HepG2 (cell line): Measurements from ENCODE around the gene KIF25. TPM values are rescaled to one million over a fixed set of nuclear protein-coding genes. Genes with fewer than 3 reads are reported as not detected.

Experiments
- ATAC-seq: fragments of 200-7000 bp; cut with Tn5 transposase; 3 replicates; pipeline ENCODE4 v1.9.1; 2020; ENCODE audit warnings: mild to moderate bottlenecking, moderate library complexity
- BruUV-seq: library from RNA; stranded (reverse); fragments of 400-500 nt; replicated peaks from 2 replicates; lab custom pipeline; 2021; lab: Mats Ljungman, UMichigan
- CTCF ChIA-PET: fragments of 300-600 bp; formaldehyde crosslinking; extraction: SDS; loops from one replicate; lab custom pipeline; 2021; ENCODE audit warnings: low total read pairs, inconsistent platforms, low intra/inter-chr PET ratio; lab: Yijun Ruan, JAX
- POLR2A ChIA-PET: fragments of 350-600 bp; sonication (Branson Sonifier 250); formaldehyde crosslinking; loops from one replicate; lab custom pipeline; 2020; ENCODE audit warnings: antibody characterized with exemption, inconsistent platforms; lab: Yijun Ruan, JAX
- DNase-seq: peaks from one replicate; pipeline ENCODE4 v3.0.0-alpha.2; 2015; ENCODE audit warnings: low spot score
- FAIRE-seq: peaks from 3 replicates; lab custom pipeline; 2011; peaks lifted over from hg19 to GRCh38; lab: Jason Lieb, UNC
- H2AFZ ChIP-seq: one replicate; pipeline ENCODE4 v1.6.1; 2011; ENCODE audit warnings: low read length, inconsistent platforms
- H3K27ac ChIP-seq: fragments of 300-600 bp; 3 replicates; pipeline ENCODE4 v1.8.0; 2011; ENCODE audit warnings: mixed run types, mild to moderate bottlenecking, mixed read lengths, low read length, inconsistent platforms; ENCODE audit not compliant: insufficient read depth; ENCODE audit errors: extremely low read length
- H3K27me3 ChIP-seq, 2 experiments: fragments of 200-600 bp in 1 of 2; 2 replicates in 1 of 2; 3 replicates in 1 of 2; pipeline versions ENCODE4 v1.6.0 to v1.8.0; 2011; ENCODE audit warnings: low read length in 2 of 2, mild to moderate bottlenecking in 2 of 2, moderate library complexity in 2 of 2, inconsistent platforms in 1 of 2; ENCODE audit not compliant: insufficient read depth in 2 of 2, control insufficient read depth in 1 of 2
- H3K36me3 ChIP-seq, 2 experiments: fragments of 200-600 bp in 1 of 2; replicated peaks in 1 of 2; 2 replicates in 1 of 2; 3 replicates in 1 of 2; pipeline versions ENCODE4 v1.5.1 to v1.8.0; 2011; ENCODE audit warnings: low read length in 2 of 2, inconsistent platforms in 1 of 2; ENCODE audit not compliant: insufficient read depth in 2 of 2, control insufficient read depth in 1 of 2
- H3K4me1 ChIP-seq: 2 replicates; pipeline ENCODE4 v1.5.1; 2012; ENCODE audit warnings: low read length, inconsistent platforms; ENCODE audit not compliant: insufficient read depth
- H3K4me2 ChIP-seq: 2 replicates; pipeline ENCODE4 v1.6.0; 2011; ENCODE audit warnings: low read depth, low read length, inconsistent platforms
- H3K4me3 ChIP-seq, 3 experiments: fragments of 200-600 bp in 1 of 3; sonication (generic), shearing (Covaris generic) in 1 of 3; replicated peaks in 1 of 3; 2 replicates each; pipeline ENCODE4 v1.5.1; 2011 to 2016; ENCODE audit warnings: low read length in 3 of 3, inconsistent platforms in 2 of 3, low read depth in 2 of 3, mild to moderate bottlenecking in 2 of 3, control low read depth in 1 of 3, mixed read lengths in 1 of 3; ENCODE audit not compliant: insufficient read depth in 1 of 3
- H3K79me2 ChIP-seq: one replicate; pipeline ENCODE4 v1.6.1; 2011; ENCODE audit warnings: low read length, inconsistent platforms; ENCODE audit not compliant: insufficient read depth
- H3K9ac ChIP-seq: 2 replicates; pipeline ENCODE4 v1.6.0; 2011; ENCODE audit warnings: mild to moderate bottlenecking, low read depth, low read length, inconsistent platforms; ENCODE audit not compliant: insufficient read depth
- H3K9me3 ChIP-seq: 2 replicates; pipeline ENCODE4 v1.5.1; 2012; ENCODE audit warnings: mild to moderate bottlenecking, low read length
- H4K20me1 ChIP-seq: 2 replicates; pipeline ENCODE4 v1.6.0; 2011; ENCODE audit warnings: inconsistent platforms, mild to moderate bottlenecking, low read length, moderate library complexity; ENCODE audit not compliant: insufficient read depth
- HMG20B ChIP-seq: conservative IDR thresholded peaks from 2 replicates; pipeline ENCODE4 v1.6.1; 2016; ENCODE audit warnings: missing genetic modification reagents, missing compliant biosample characterization
- HOXA5 ChIP-seq: sonication (generic); formaldehyde crosslinking; IDR thresholded peaks from 2 replicates; pipeline ENCODE4 v1.4.0; 2020; ENCODE audit warnings: missing genetic modification reagents
- KLF9 ChIP-seq: IDR thresholded peaks from 2 replicates; pipeline ENCODE4 v1.6.1; 2016; ENCODE audit warnings: low read depth
- NFYB ChIP-seq: sonication (generic); formaldehyde crosslinking; IDR thresholded peaks from 2 replicates; pipeline ENCODE4 v1.4.0; 2020; ENCODE audit warnings: missing genetic modification reagents
- ZNF235 ChIP-seq: sonication (generic); formaldehyde crosslinking; IDR thresholded peaks from 2 replicates; pipeline ENCODE4 v1.8.1; 2023; ENCODE audit warnings: mild to moderate bottlenecking, missing genetic modification reagents, borderline replicate concordance
- ZNF354B ChIP-seq: sonication (generic); formaldehyde crosslinking; IDR thresholded peaks from 2 replicates; pipeline ENCODE4 v1.8.0; 2022; ENCODE audit warnings: mild to moderate bottlenecking, missing genetic modification reagents
- ZNF550 ChIP-seq: sonication (generic); formaldehyde crosslinking; IDR thresholded peaks from 2 replicates; pipeline ENCODE4 v1.4.0; 2020; ENCODE audit warnings: mild to moderate bottlenecking, missing genetic modification reagents, borderline replicate concordance
- ZNF737 ChIP-seq: sonication (generic); formaldehyde crosslinking; IDR thresholded peaks from 2 replicates; pipeline ENCODE4 v1.5.0; 2020; ENCODE audit warnings: missing genetic modification reagents, mild to moderate bottlenecking, borderline replicate concordance
- ZNF75D ChIP-seq: sonication (generic); formaldehyde crosslinking; IDR thresholded peaks from 2 replicates; pipeline ENCODE4 v1.8.1; 2023; ENCODE audit warnings: missing genetic modification reagents, mild to moderate bottlenecking, borderline replicate concordance
- ZNF772 ChIP-seq: sonication (generic); formaldehyde crosslinking; IDR thresholded peaks from 2 replicates; pipeline ENCODE4 v1.5.0; 2020; ENCODE audit warnings: mild to moderate bottlenecking, missing genetic modification reagents
- ZNF780A ChIP-seq: sonication (generic); formaldehyde crosslinking; IDR thresholded peaks from 2 replicates; pipeline ENCODE4 v1.8.0; 2022; ENCODE audit warnings: mild to moderate bottlenecking, missing genetic modification reagents, moderate library complexity
- ZXDC ChIP-seq: sonication (generic); formaldehyde crosslinking; IDR thresholded peaks from 2 replicates; pipeline ENCODE4 v1.5.0; 2020; ENCODE audit warnings: mild to moderate bottlenecking, missing genetic modification reagents
- WGBS: methylation state at CpG from one replicate; pipeline ENCODE4 v1.1.6; 2017; ENCODE audit warnings: low lambda C conversion rate; 5-methylcytosine and 5-hydroxymethylcytosine counted together
- in situ Hi-C: cut with HindIII; loops from 2 replicates; pipeline ENCODE4 v1.10.0; 2017; ENCODE audit warnings: low pct_unique_long_range_greater_than_20kb; ENCODE audit not compliant: extremely low pct_ligation_motif_present
- intact Hi-C: fragments of 100-400 bp; cut with micrococcal nuclease; formaldehyde crosslinking; loops from one replicate; pipeline ENCODE4 v1.10.0; 2022; ENCODE audit not compliant: unreplicated experiment
- polyA plus RNA-seq, 8 experiments: library from polyadenylated mRNA; depleted of rRNA in 3 of 8; stranded (reverse) in 7 of 8; unstranded in 1 of 8; fragments of >200 nt; fragmentation: Illumina TruSeq in 4 of 8; extraction: Trizol in 4 of 8; gene quantifications; 2 replicates each; pipeline versions ENCODE4 v1.2.1 to v1.2.3, GENCODE V29; 2011 to 2016; ENCODE audit warnings: low read depth in 4 of 8, missing spikeins in 1 of 8, mixed read lengths in 1 of 8; ENCODE audit not compliant: insufficient read depth in 1 of 8
- total RNA-seq, 5 experiments: library from RNA; depleted of rRNA; stranded (reverse); fragments of >200 nt; fragmentation: Illumina TruSeq; extraction: Trizol; gene quantifications; 2 replicates each; pipeline ENCODE4 v1.2.3, GENCODE V29; 2016; ENCODE audit warnings: low read depth in 1 of 5
- TF ChIP-seq, protein P1 (sequence below): sonication (generic); formaldehyde crosslinking; IDR thresholded peaks from 2 replicates; pipeline ENCODE4 v1.5.0; 2020; ENCODE audit warnings: mild to moderate bottlenecking, missing genetic modification reagents, borderline replicate concordance

KIF25 gene
- total and polyA plus RNA-seq, 2 of the 13 experiments (the other 11 are each of a cell fraction or from before 2014, with no cell fraction given): not detected

- no peak for DNase-seq
- H3K9me3 ChIP-seq: no peaks in the 10 kb centered on the region
- POLR2A ChIA-PET: no interaction called here
- peaks cover 5 to 50% of the 10 kb centered on the region in 2 experiments for H3K27me3 ChIP-seq
- in situ Hi-C loops (no loop called here), intact Hi-C loops (no loop called here)
- no peak overlapping the region for H3K4me2 ChIP-seq
- no peaks in the 10 kb centered on the region; the same call in 1 of the 2 replicates for H4K20me1 ChIP-seq
- no peak overlapping the region for H3K4me3 ChIP-seq
- FAIRE-seq: no peak
- no peak overlapping the region for H2AFZ ChIP-seq
- WGBS: 75% methylated on average over 21 of the region's 24 CpGs
- no peaks in the 10 kb centered on the region for H3K4me1 ChIP-seq
- no peak; the same call in 2 of the 3 replicates for ATAC-seq
- H3K36me3 ChIP-seq: no peaks in the 10 kb centered on the region
- no peak overlapping the region for H3K9ac ChIP-seq
- H3K27ac ChIP-seq: no peak overlapping the region
- CTCF ChIA-PET: interaction anchor here (0.6 kb wide), 1 partner anchor 1643 kb away, joined by 4 read pairs; no protein-coding TSS in a partner anchor
- H3K79me2 ChIP-seq: no peaks in the 10 kb centered on the region
- no TSS peak for BruUV-seq
- TF ChIP-seq NFYB (CRISPR knock-in tag) (no peak), ZNF772 (CRISPR knock-in tag) (no peak), ZNF354B (CRISPR knock-in tag) (no peak), ZNF737 (CRISPR knock-in tag) (no peak)
Observed at GRCh38 chr6:168072261-168072660, 74.8 kb downstream of the KIF25 start.

DNA sequence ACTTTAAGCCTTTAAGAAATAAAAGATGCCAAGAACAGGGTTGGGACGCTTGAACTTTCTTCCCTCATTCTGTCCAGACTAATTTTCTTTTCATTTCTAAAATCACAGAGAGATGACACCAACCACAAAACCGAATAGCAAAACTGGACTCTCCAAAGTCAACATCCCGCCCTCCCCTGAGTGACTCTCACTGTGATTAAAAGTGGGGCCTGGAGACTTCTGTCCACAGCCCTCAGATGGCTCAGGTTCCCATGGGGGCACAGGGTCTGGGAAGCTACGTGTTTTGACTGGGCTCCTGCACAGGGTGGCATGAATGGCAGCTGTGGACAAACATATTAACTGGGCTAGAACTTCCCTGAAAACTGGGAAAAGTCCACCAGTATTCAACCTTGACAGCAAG, 75.3 kb downstream of the KIF25 start:
- no peak for DNase-seq
- WGBS: 24% methylated on average over 4 of the region's 4 CpGs
- intact Hi-C loops: no loop called here
- no peaks in the 10 kb centered on the region for H3K9me3 ChIP-seq
- no peak for TF ChIP-seq ZNF780A (CRISPR knock-in tag)
- no peak for TF ChIP-seq ZNF550 (CRISPR knock-in tag)
- no peak for TF ChIP-seq ZNF75D (CRISPR knock-in tag)
- TF ChIP-seq HMG20B (CRISPR knock-in tag): no peak
- no peak for TF ChIP-seq HOXA5 (CRISPR knock-in tag)
- TF ChIP-seq ZNF235: no peak
- TF ChIP-seq, protein P1, sequence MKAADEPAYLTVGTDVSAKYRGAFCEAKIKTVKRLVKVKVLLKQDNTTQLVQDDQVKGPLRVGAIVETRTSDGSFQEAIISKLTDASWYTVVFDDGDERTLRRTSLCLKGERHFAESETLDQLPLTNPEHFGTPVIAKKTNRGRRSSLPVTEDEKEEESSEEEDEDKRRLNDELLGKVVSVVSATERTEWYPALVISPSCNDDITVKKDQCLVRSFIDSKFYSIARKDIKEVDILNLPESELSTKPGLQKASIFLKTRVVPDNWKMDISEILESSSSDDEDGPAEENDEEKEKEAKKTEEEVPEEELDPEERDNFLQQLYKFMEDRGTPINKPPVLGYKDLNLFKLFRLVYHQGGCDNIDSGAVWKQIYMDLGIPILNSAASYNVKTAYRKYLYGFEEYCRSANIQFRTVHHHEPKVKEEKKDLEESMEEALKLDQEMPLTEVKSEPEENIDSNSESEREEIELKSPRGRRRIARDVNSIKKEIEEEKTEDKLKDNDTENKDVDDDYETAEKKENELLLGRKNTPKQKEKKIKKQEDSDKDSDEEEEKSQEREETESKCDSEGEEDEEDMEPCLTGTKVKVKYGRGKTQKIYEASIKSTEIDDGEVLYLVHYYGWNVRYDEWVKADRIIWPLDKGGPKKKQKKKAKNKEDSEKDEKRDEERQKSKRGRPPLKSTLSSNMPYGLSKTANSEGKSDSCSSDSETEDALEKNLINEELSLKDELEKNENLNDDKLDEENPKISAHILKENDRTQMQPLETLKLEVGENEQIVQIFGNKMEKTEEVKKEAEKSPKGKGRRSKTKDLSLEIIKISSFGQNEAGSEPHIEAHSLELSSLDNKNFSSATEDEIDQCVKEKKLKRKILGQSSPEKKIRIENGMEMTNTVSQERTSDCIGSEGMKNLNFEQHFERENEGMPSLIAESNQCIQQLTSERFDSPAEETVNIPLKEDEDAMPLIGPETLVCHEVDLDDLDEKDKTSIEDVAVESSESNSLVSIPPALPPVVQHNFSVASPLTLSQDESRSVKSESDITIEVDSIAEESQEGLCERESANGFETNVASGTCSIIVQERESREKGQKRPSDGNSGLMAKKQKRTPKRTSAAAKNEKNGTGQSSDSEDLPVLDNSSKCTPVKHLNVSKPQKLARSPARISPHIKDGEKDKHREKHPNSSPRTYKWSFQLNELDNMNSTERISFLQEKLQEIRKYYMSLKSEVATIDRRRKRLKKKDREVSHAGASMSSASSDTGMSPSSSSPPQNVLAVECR: no peak
- no peak for TF ChIP-seq ZXDC
- TF ChIP-seq KLF9 (CRISPR knock-in tag): no peak
- TF ChIP-seq, all 625 proteins: peak for 0
- Histone ChIP-seq H4K20me1 (no peaks in the 10 kb centered on the region; the same call in 1 of the 2 replicates), H3K36me3 (no peaks in the 10 kb centered on the region), H3K27me3 (peaks cover 4 to 49% of the 10 kb centered on the region in 2 experiments), H3K27ac (no peak overlapping the region), H3K9ac (no peak overlapping the region), H2AFZ (no peak overlapping the region), H3K4me1 (no peaks in the 10 kb centered on the region), H3K79me2 (no peaks in the 10 kb centered on the region), H3K4me3 (no peak overlapping the region), H3K4me2 (no peak overlapping the region)
- ATAC-seq (no peak), FAIRE-seq (no peak)
- ChIA-PET POLR2A (no interaction called here), CTCF (no interaction called here)
- no TSS peak for BruUV-seq
- in situ Hi-C loops: no loop called here
